HG02884 (cell line): ENCODE results near the gene NAA38.

Experiments used
- ATAC-seq: cut with Tn5 transposase; IDR thresholded peaks from one replicate; pipeline ENCODE4 v1.9.1; 2021; ENCODE audit warnings: mild to moderate bottlenecking, moderate library complexity; ENCODE audit not compliant: unreplicated experiment

Gene NAA38

GRCh38 chr17:7852919-7853690, 4.3 kb downstream of the NAA38 start:
- no peak for ATAC-seq

GRCh38 chr17:7852262-7852670, 5.1 kb downstream of the NAA38 start:
- ATAC-seq, result no peak

GRCh38 chr17:7851438-7852261, 5.7 kb downstream of the NAA38 start:
- ATAC-seq, result peak; percentile 75

- no peak for ATAC-seq
Observed at GRCh38 chr17:7850701-7851437, 6.5 kb downstream of the NAA38 start.

GRCh38 chr17:7849751-7850504, 7.4 kb downstream of the NAA38 start:
- no peak for ATAC-seq

GRCh38 chr17:7849130-7849750, 8.1 kb downstream of the NAA38 start:
- no peak for ATAC-seq

GRCh38 chr17:7848739-7849129, 8.6 kb downstream of the NAA38 start:
- ATAC-seq, result no peak

GRCh38 chr17:7848131-7848579, 9.2 kb downstream of the NAA38 start:
- no peak for ATAC-seq

- no peak for ATAC-seq
Observed at GRCh38 chr17:7846765-7847661, 10.3 kb downstream of the NAA38 start.

- ATAC-seq, result no peak
Observed at GRCh38 chr17:7846063-7846735, 11.2 kb downstream of the NAA38 start.

GRCh38 chr17:7845359-7846062, 11.8 kb downstream of the NAA38 start:
- ATAC-seq, result no peak

- peak; percentile 57 for ATAC-seq
Observed at GRCh38 chr17:7844292-7845154, 12.8 kb downstream of the NAA38 start.

GRCh38 chr17:7843536-7844291, 13.6 kb downstream of the NAA38 start:
- no peak for ATAC-seq

- ATAC-seq, result no peak
Observed at GRCh38 chr17:7843257-7843535, 14.2 kb downstream of the NAA38 start.

GRCh38 chr17:7842380-7843256, 14.7 kb downstream of the NAA38 start:
- no peak for ATAC-seq
